ENCODE data around the gene HMGA1.
"Not testable (repeated sequence)": the region's sequence is repeated elsewhere in the genome, so short reads cannot be mapped to it uniquely, and the experiment has no call there.

HMGA1 gene

DNA sequence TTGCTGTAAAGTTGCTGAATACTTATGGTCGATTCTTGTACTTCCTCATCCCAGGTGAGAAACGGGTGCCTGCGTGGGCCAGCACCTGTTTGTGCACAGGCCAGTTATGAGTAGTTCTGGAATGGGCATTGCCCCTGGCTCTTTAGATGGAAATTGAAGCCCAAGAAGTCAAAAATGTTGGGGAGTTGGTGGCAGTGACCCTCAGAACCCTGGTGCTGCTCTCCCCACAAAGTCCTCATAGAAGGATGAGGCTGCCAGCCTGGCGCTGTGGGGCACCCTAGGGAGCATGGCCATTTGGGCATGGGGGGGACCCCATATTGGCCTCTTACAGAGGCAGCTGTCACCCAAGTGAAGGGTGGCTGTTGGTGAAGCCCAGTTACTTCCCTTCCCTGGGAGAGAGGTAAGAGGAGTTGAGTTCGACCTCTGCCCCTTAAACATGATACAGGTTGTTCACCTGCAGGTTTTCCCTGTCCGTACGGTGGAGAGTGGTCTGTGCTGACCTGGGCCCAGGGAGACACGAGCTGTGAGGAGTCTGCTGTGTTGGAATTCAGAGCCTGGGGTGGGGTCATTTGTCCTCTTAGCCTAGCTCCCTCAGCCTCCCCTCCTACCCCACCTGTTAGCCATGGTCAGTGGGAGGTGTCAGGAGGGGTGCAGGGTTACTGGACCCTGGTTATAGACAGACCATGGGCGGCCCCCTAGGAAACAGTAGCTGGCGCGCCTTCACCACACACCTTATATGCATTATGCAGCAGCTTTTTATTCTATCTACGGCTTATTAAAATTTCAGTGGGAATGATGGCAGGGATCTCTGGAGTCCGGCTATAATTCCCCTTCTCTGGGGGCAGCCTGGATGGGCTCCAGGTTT is 4.9 kb downstream of the HMGA1 start:
- FAIRE-seq = no peak

DNA sequence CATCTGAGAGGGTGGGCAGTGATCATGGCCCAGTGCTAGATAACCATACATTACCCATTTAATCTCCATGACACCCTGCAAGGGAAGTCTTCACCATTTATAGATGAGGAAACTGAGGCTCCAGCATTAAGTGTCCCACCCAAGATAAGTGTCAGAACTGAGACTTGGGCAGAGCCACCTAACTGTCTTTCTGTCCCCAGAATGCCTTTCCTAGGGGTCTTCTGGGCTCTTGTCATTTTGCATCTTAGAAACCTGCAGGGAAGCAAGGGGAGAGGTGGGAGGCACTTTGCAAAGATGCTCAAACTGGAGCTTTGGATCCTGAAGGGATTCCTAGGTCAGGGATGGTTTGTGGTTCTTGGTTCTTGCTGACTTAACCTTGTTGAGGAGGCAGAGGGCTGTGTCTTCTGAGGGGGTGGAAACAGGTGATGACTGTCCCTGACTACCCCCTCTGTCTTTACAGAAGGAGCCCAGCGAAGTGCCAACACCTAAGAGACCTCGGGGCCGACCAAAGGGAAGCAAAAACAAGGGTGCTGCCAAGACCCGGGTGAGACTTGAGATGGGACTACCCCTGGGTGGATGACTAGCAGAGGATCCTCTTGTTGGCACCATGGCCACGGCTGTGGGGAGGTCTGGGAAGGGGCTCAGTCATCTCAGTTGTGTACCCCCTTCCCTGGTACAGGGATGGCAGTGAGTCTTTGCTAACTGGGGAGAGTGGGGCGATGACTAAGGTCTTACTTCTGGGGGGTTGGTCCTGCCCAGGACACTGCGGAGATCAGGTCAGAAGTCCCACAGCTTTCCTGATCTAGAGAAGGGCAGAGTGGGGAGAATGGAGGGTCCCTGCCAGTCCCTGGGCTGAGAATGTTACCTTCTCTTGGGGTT is 5.8 kb downstream of the HMGA1 start:
- FAIRE-seq = no peak

DNA sequence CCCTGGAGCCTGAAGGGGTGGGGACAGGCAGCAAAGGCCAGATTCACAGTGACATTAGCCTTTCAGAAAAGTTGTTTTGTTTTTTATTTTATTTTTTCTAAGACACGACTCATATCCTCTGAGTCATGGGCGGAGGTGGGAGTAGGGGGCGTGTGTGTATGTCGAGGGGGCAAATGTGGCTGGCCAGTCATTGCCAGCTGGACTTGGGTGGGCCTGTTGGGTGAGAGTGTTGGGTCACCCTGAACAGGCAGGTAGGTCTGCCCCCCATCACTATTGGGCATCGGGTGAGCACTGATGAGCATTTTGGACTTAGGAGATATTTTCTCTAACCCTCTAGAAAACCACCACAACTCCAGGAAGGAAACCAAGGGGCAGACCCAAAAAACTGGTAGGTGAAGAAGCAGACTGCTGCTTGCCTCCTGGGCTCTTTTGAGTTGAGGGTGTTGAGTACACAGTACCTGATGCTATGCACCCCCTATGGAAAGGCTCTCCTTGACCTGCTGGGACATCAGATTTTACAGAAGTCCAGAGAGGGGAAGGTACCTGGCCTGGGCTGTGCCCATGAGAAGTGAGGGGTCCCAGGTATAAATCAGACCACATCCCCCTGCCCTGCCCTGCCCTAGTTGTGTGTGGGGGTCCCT is 6.6 kb downstream of the HMGA1 start:
- no peak for FAIRE-seq

DNA sequence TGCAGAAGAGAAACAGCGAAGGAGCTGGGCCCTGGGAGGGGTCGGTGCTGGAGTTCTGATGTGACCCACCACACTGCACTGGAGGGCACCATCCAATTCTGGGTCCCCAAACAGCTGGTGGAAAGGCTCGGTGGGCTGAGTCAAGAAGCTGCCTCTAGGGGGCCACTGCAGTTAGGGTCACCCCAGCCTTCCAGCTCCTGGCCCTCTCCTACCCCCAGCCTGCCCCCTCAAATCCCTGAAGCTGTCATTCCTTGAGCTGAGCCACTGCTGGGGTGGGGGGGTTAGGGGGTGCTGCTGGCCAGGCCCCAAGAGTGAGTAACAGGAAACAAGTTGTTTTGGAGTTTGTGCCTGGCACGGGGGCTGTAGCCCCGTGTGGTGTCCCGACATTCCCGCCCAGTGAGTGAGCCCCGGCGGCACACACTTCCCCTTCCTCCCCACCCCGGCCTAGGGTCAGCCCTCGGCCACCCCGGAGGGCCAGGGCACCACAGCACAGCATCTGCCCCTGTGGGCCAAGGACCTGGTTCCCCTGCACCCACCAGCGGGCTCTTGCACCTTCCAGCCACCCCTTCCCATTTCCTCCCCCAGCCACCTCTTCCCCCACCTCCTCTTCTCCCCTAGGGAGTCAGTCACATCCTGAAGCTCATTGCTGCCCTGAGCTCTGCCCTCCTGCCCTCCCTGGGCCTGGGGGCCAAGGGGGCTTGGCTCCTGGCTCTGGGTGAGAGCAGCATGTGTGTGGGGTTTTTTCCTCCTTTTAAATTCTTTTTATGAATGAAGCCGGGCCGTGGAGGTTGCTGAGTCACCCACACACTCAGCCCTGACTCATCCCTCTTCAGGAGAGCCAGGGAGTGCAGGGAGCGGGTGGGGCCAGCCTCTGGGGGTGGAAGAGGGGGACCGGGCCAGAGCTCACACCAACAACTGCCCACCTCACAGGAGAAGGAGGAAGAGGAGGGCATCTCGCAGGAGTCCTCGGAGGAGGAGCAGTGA is 7.5 kb downstream of the HMGA1 start:
- no peak for FAIRE-seq

DNA sequence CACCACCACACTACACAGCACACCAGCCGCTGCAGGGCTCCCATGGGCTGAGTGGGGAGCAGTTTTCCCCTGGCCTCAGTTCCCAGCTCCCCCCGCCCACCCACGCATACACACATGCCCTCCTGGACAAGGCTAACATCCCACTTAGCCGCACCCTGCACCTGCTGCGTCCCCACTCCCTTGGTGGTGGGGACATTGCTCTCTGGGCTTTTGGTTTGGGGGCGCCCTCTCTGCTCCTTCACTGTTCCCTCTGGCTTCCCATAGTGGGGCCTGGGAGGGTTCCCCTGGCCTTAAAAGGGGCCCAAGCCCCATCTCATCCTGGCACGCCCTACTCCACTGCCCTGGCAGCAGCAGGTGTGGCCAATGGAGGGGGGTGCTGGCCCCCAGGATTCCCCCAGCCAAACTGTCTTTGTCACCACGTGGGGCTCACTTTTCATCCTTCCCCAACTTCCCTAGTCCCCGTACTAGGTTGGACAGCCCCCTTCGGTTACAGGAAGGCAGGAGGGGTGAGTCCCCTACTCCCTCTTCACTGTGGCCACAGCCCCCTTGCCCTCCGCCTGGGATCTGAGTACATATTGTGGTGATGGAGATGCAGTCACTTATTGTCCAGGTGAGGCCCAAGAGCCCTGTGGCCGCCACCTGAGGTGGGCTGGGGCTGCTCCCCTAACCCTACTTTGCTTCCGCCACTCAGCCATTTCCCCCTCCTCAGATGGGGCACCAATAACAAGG is 8.5 kb downstream of the HMGA1 start:
- not testable (repeated sequence) for FAIRE-seq

DNA sequence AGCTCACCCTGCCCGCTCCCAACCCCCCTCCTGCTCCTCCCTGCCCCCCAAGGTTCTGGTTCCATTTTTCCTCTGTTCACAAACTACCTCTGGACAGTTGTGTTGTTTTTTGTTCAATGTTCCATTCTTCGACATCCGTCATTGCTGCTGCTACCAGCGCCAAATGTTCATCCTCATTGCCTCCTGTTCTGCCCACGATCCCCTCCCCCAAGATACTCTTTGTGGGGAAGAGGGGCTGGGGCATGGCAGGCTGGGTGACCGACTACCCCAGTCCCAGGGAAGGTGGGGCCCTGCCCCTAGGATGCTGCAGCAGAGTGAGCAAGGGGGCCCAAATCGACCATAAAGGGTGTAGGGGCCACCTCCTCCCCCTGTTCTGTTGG is 9.1 kb downstream of the HMGA1 start:
- not testable (repeated sequence) for FAIRE-seq

DNA sequence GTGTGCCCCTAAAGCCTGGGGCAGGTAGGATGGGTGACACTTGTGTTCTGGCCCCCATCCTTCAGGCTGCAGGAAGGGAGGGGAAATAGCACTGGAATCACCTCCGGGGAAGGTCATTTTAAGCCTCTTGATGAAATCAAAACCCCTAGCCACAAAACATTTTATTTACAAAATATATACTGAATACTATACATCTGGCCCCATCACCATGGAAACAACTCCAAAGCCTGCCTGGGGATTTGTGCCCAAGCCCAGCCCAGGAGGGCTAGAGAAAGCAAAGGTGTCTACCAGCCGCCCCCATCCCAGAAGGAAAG is 9.5 kb downstream of the HMGA1 start:
- no peak for FAIRE-seq

DNA sequence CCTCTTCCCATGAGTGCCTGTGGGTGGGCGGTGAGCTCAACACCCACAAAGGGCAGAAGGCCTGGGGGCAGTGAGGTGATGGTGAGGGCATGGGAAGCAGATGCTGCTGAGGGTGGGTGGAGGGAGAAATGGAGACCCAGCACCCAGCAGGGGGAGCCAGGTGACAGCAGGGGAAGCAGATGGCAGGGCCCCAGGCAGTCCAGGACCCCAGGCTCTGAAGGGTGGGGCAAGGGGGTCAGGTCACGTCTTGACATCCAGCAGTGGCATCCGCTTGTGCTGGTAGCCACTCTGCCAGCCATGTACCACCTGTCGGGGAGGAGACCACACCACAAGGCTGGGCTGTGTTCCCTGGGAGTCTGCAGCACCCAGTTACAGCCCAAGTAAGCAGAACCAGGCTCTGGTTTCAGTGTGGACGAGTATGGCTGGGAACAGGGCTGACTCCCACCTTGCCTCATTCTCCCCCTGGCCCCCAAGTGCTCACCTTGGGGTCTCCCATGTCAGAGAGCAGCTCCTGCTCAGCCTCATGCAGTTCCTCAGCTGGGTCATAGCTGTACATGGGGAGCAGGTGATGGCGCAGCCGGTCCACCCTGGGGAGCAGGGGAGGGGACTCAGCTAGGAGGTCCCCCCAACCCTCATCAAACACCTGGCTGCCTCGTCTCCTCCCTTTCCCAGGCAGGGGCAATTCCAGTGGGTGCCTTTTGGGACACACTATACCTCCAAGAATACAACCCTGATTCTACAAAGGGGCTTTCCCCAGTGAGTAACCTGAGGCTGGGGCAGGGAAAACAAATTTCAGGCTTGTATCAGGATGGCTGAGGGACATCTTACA is 10.1 kb downstream of the HMGA1 start:
- FAIRE-seq = no peak

DNA sequence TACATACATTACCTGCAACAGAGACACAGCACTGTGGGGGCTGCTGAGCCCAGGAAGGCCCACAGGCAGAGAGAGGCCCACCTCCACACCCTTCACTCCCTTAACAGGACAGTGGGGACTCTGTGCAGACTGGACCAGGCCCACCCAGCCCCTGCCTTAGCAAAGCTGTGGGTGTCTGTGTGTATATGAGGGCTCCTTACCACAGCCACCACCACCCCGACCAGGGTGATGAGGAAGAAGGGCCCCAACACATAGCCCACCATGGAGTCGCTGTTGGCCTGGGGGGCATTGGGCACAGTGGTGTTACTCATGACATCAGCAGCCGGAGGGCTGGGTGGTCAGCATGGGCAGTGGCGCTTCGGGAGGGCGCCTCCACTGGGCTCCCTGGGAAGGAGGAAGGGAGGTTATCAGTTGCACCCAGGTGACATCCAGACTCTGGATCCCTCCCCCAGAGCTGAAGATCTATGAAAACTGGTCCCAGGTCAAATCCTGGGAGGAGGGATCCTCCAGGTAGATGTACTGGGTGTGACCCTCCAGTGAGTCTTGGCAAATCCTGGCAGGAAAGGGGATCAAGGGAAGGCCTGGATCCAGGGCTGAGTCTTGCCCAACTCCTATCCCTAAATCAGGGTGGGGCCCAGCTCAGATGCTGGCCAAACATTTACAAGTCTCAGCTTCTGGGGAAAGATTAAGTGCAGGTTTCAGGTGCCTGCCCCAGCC is 11.0 kb downstream of the HMGA1 start:
- FAIRE-seq = no peak

DNA sequence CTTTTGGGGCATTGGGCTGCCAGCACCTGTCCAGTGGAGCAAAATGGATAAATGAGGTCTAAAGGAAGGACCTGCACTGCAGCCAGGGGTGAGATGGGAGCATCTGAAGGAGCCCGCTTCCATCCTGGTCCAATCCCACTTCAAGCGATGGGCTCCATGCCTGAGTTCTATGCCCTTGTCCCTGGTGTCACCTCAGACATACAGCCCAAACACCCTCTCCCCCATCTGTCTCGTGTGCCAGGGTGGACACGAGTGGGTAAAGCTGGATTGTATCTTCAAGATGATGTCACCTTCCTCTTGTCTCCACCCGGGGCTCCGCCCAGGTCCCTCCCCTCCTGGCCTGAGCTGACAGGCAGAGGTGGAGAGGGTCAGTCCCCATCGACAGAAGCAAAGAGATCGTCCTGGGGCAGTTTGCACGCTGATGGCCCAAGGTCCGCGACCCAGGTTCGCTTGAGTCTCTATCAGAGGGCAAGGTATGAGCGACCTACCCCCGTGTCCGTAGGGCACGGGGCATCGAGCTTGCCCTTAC is 11.6 kb downstream of the HMGA1 start:
- no peak for FAIRE-seq

DNA sequence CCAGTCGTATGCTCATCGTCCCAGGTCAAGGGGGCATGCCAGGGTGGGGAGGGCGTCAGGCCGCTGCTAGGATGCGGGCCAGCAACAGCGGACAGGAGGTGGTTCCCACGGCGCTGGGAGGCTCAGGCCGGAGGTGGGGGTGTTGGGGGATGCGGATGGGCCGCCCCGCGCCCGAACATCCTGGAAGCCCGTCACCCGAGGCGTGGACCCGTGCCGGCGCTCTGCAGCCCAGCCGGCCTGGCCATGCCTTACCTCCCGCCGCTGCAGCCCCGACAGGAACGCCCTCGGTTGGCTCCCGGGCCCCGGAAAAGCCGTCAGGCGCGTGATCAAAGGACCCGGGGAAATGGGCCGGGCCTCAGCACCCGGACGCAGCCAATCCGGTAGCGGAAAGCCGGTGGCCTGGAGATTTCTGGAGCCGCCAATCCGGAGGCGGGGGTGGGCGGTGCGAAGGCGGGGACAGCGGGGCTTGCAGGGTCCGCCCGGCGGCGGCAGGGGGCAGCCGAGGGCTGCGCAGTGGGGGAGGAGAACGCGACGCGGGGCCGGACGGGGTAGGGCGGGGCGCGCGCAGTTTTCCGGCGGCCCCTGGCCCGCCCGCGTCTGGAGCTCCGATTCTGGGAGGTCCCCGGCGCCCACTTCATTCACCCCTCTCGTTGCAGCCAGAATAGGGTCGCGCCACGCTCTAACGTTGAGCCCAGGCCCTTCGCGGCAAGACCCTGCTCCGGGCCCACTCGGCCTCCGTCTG is 12.2 kb downstream of the HMGA1 start, which contains the start of gene SMIM29:
Gene SMIM29, minus strand, starts transcription at position 280 of the 742 bp plus-strand sequence. CDS start 1,215 bp downstream, outside the sequence.
- no peak for FAIRE-seq

DNA sequence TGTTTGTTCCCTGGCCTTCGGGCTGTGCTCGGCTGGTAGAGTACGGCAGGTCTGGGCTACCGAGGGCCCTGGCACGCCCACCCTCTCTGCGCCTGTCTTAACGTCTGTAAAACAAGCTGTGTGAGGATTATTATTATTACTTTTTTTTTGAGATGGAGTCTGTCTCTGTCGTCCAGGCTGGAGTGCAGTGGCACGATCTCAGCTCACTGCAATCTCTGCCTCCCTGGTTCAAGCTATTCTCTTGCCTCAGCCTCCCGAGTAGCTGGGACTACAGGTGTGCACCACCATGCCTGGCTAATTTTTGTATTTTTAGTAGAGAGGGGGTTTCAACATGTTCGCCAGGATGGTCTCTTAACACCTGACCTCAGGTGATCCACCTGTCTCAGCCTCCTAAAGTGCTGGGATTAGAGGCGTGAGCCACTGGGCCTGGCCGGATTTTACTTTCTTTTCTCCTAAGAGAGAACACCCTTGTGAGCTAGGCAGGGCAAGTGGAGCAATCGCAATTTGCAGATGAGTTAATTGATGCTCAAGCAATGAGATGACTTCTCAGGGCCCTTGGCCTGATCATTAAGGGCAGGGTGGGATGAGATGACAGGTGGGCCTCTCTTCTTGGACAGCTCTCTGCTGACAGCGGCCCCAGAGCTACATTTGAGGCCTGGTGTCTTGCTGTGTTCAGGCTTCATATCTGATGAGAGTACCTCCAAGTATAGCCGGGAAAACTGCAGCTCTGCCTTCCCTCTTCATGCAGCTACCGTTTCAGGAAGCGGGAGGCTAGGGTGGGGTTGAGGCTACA is 13.0 kb downstream of the HMGA1 start:
- no peak for FAIRE-seq

DNA sequence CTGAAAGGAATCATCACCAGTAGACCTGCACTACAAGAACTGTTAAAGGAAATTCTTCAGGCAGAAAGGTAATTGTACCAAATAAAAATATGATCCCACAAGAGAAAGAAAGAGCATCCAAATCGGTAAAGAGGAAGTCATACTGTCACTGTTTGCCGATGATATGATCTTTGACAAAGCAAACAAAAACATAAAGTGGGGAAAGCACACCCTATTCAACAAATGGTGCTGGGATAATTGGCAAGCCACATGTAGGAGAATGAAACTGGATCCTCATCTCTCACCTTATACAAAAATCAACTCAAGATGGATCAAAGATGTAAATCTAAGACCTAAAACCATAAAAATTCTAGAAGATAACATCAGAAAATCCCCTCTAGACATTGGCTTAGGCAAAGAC is 15.7 kb downstream of the HMGA1 start:
- FAIRE-seq = not testable (repeated sequence)

DNA sequence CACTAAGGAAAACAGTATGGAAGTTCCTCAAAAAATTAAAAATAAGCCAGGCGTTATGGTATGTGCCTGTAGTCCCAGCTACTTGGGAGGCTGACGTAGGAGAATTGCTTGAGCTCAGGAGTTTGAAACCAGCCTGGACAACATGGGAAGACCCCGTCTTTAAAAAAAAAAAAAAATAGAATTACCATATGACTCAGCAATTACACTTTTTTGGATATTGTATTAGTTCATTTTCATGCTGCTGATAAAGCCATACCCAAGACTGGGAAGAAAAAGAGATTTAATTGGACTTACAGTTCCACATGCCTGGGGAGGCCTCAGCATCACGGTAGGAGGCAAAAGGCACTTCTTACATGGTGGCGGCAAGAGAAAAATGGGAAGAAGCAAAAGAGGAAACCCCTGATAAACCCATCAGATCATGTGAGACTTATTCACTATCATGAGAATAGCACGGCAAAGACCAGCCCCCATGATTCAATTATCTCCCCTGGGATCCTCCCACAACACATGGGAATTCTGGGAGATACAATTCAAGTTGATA is 22.9 kb downstream of the HMGA1 start:
- no peak for FAIRE-seq

DNA sequence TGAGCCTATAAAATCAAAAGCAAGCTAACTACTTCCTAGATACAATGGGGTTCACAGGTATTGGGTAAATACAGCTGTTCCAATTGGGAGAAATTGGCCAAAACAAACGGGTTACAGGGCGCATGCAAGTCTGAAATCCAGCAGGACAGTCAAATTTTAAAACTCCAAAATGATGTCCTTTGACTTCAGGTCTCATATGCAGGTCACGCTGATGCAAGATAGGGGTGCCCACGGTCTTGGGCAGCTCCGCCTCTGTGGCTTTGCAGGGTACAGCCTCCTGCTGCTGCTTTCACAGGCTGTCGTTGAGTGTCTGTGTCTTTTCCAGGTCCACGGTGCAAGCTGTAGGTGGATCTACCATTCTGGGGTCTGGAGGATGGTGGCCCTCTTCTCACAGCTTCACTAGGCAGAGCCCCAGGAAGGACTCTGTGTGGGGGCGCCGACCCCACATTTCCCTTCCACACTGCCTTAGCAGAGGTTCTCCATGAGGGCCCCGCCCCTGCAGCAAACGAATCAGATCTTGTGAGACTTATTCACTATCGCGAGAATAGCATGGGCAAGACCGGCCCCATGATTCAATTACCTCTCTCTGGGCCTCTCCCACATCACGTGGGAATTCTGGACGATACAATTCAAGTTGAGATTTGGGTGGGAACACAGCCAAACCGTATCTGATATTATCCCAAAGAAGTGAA is 24.0 kb downstream of the HMGA1 start:
- no peak for FAIRE-seq

DNA sequence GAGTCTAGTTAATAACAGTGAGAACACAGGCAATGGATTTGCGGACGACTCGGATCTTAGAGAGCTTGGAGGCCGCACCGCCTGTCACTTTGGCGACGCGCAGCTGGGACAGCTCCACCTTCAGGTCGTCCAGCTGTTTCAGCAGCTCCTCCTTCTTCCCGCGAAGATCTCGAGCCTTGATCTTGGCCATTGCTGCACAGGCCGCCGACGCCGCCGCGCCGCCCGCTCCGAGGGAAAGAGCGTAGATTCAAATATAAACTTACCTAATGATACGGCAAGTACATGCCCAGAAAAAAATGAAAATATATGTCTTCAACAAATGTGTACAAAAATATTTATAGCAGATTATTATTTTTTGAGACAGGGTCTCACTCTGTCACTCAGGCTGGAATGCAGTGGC is 26.8 kb downstream of the HMGA1 start:
- FAIRE-seq = not testable (repeated sequence)

DNA sequence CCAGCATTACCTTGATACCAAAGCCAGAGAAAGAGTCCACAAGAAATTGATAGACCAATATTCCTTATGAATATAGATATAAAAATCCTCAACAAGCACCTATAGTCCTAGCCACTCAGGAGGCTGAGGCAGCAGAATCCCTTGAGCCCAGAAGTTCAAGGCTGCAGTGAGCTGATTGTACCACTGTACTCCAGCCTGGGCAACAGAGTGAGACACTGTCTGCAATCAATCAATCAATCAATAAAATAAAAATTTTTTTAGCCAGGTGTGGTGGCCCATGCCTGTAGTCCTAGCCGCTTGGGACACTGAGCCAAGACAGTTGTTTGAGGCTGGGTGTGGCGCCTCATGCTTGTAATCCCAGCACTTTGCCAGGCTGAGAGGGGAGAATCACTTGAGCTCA is 31.1 kb downstream of the HMGA1 start:
- FAIRE-seq = no peak
